Endodermal cell (in vitro differentiated cells): ENCODE results near the gene FAM174C. TPM values are rescaled to one million over a fixed set of nuclear protein-coding genes. Genes with fewer than 3 reads are reported as not detected.

Source experiments
- DNase-seq: peaks from one replicate; pipeline ENCODE4 v3.0.0-alpha.2; 2017
- H3K27ac ChIP-seq: 2 replicates; pipeline ENCODE4 v1.5.1; 2013; ENCODE audit warnings: mild to moderate bottlenecking, low read depth, low read length, moderate library complexity
- H3K27me3 ChIP-seq: 2 replicates; pipeline ENCODE4 v1.6.1; 2013; ENCODE audit warnings: mild to moderate bottlenecking, low read length, moderate library complexity; ENCODE audit not compliant: insufficient read depth, control insufficient read depth, poor library complexity, severe bottlenecking
- H3K36me3 ChIP-seq: 2 replicates; pipeline ENCODE4 v1.7.0; 2013; ENCODE audit warnings: mild to moderate bottlenecking, low read length, moderate library complexity; ENCODE audit not compliant: control insufficient read depth, insufficient read depth
- H3K4me1 ChIP-seq: one replicate; pipeline ENCODE4 v1.7.0; 2013; ENCODE audit warnings: low read length; ENCODE audit not compliant: control insufficient read depth, insufficient read depth
- H3K4me3 ChIP-seq: 2 replicates; pipeline ENCODE4 v1.5.1; 2013; ENCODE audit warnings: mild to moderate bottlenecking, low read length, moderate library complexity
- H3K9ac ChIP-seq: 2 replicates; pipeline ENCODE4 v1.6.1; 2013; ENCODE audit warnings: mild to moderate bottlenecking, low read length, moderate library complexity; ENCODE audit not compliant: poor library complexity, severe bottlenecking; ENCODE audit errors: extremely low read depth
- H3K9me3 ChIP-seq: 2 replicates; pipeline ENCODE4 v1.6.1; 2013; ENCODE audit warnings: mild to moderate bottlenecking, low read length, moderate library complexity; ENCODE audit not compliant: control insufficient read depth
- H3K27ac Mint-ChIP-seq: 2 replicates; pipeline ENCODE4 v1.8.0; 2020; ENCODE audit warnings: mixed read lengths
- H3K27me3 Mint-ChIP-seq: 2 replicates; pipeline ENCODE4 v1.8.0; 2021; ENCODE audit warnings: mild to moderate bottlenecking, mixed read lengths; ENCODE audit not compliant: insufficient read depth
- H3K36me3 Mint-ChIP-seq: 2 replicates; pipeline ENCODE4 v1.8.0; 2020; ENCODE audit warnings: low read depth, mixed read lengths
- H3K4me1 Mint-ChIP-seq: 2 replicates; pipeline ENCODE4 v1.8.0; 2020; ENCODE audit warnings: mixed read lengths
- H3K4me3 Mint-ChIP-seq: 2 replicates; pipeline ENCODE4 v1.8.0; 2020; ENCODE audit warnings: mild to moderate bottlenecking, moderate library complexity, mixed read lengths
- H3K9me3 Mint-ChIP-seq: 2 replicates; pipeline ENCODE4 v1.8.0; 2020; ENCODE audit warnings: mild to moderate bottlenecking, mixed read lengths
- CTCF ChIP-seq: fragments of 200-600 bp; sonication (generic); conservative IDR thresholded peaks from 2 replicates; pipeline ENCODE4 v1.5.0; 2021; ENCODE audit warnings: antibody characterized with exemption, mild to moderate bottlenecking
- WGBS, 2 experiments: methylation state at CpG; one replicate each; pipeline versions ENCODE4 v1.1.5 to v1.1.7; 2013; ENCODE audit warnings: missing lambda C conversion rate in 2 of 2, mixed read lengths in 1 of 2; ENCODE audit not compliant: insufficient coverage in 1 of 2, insufficient read length in 1 of 2; 5-methylcytosine and 5-hydroxymethylcytosine counted together
- total RNA-seq, 2 donors: library from RNA; stranded (reverse); fragmentation: NEBNext Ultra II Directional in 1 of 2; extraction: Animal tissue kit (Norgen Biotek cat#: 25700) in 1 of 2; gene quantifications; 2 replicates in 1 of 2; 3 replicates in 1 of 2; pipeline ENCODE4 v1.2.1, GENCODE V29; 2021

Gene FAM174C
- total RNA-seq, 2 donors from 2014 or later: 45.1 to 46.0 TPM

GRCh38 chr19:1294688-1295087 is 19.4 kb downstream of the FAM174C start:
- Mint-ChIP-seq H3K4me3 (no peak overlapping the region), H3K9me3 (no peaks in the 10 kb centered on the region), H3K4me1 (no peaks in the 10 kb centered on the region), H3K36me3 (peaks cover 11% of the 10 kb centered on the region), H3K27me3 (peaks cover 6% of the 10 kb centered on the region), H3K27ac (no peak overlapping the region)
- Histone ChIP-seq H3K36me3 (peaks cover 10% of the 10 kb centered on the region), H3K4me1 (no peaks in the 10 kb centered on the region), H3K9me3 (no peaks in the 10 kb centered on the region), H3K27ac (no peak overlapping the region), H3K27me3 (no peaks in the 10 kb centered on the region), H3K4me3 (no peak overlapping the region), H3K9ac (no peak overlapping the region)
- WGBS, 2 experiments: 83 to 86% methylated on average over 9 to 14 of the region's 14 CpGs
- DNase-seq: no peak
- TF ChIP-seq CTCF: no peak

- no peak overlapping the region for H3K4me3 ChIP-seq
- Mint-ChIP-seq H3K27me3 (peaks cover 6% of the 10 kb centered on the region), H3K4me3 (peak overlapping the region; percentile 26), H3K4me1 (no peaks in the 10 kb centered on the region), H3K36me3 (peaks cover 11% of the 10 kb centered on the region), H3K27ac (no peak overlapping the region), H3K9me3 (no peaks in the 10 kb centered on the region)
- H3K4me1 ChIP-seq: no peaks in the 10 kb centered on the region
- no peak overlapping the region for H3K9ac ChIP-seq
- H3K36me3 ChIP-seq: peaks cover 10% of the 10 kb centered on the region
- H3K9me3 ChIP-seq: no peaks in the 10 kb centered on the region
- TF ChIP-seq CTCF: no peak
- H3K27ac ChIP-seq: no peak overlapping the region
- peak; percentile 84 for DNase-seq
- 52 to 64% methylated on average over 44 to 73 of the region's 82 CpGs for WGBS, 2 experiments
- no peaks in the 10 kb centered on the region for H3K27me3 ChIP-seq
Observed at GRCh38 chr19:1295169-1296012, 20.1 kb downstream of the FAM174C start.

GRCh38 chr19:1296078-1296477 is 20.7 kb downstream of the FAM174C start:
- Histone ChIP-seq H3K27me3 (no peaks in the 10 kb centered on the region), H3K4me1 (no peaks in the 10 kb centered on the region), H3K27ac (no peak overlapping the region), H3K9me3 (no peaks in the 10 kb centered on the region), H3K36me3 (peaks cover 10% of the 10 kb centered on the region), H3K9ac (no peak overlapping the region), H3K4me3 (no peak overlapping the region)
- no peaks in the 10 kb centered on the region for H3K9me3 Mint-ChIP-seq
- no peak overlapping the region for H3K4me3 Mint-ChIP-seq
- DNase-seq: no peak
- H3K27ac Mint-ChIP-seq: no peak overlapping the region
- no peak for TF ChIP-seq CTCF
- H3K4me1 Mint-ChIP-seq: no peaks in the 10 kb centered on the region
- peaks cover 6% of the 10 kb centered on the region for H3K27me3 Mint-ChIP-seq
- 95 to 98% methylated on average over 7 to 13 of the region's 13 CpGs for WGBS, 2 experiments
- H3K36me3 Mint-ChIP-seq: peaks cover 16% of the 10 kb centered on the region
